Activated CD8-positive, alpha-beta memory T cell treated with anti-CD3 and anti-CD28 coated beads, Interleukin-2, amount 50 U/mL, for 1 hour (primary cell): ENCODE results near the gene SNCAIP.

ENCODE experiments used
- DNase-seq: peaks from one replicate; pipeline ENCODE4 v3.0.0-alpha.2; 2020; ENCODE audit errors: extremely low read depth

Gene SNCAIP

DNA sequence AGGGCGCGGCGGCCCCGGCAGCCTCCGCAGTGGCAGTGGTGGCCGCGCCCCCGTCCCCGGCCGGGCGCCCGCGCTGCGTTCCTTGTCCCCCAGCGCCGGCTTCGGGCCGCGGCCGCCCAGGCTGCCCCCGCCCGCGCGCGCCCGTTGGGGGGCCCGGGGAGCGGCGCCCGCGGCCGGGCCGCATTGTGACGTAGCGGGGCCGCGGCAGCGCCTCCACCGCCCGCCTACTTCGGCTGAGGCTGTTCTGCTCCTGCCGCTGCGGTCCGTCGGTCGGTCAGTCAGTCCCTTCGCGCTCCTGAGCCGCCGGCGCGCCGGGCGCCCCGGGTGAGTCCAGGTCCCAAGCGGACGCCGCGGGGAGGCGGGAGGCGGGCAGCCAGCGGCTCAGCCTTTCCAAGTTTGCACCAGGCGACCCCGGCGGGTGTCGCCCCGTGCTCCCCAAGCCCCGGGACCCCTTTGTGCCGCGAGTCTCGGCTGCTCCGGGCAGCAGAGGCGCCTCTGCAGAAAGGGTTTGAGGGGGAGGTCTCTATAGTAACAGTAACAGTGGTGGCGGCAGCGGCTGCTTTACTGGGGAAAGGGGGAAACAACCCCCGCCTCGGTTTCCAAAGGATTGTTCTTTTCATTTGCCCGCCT is at the start of gene SNCAIP:
Gene SNCAIP (plus strand): TSS at position 277 of the 630 bp plus-strand sequence. CDS start 78,898 bp downstream, outside the sequence.
- no peak for DNase-seq

DNA sequence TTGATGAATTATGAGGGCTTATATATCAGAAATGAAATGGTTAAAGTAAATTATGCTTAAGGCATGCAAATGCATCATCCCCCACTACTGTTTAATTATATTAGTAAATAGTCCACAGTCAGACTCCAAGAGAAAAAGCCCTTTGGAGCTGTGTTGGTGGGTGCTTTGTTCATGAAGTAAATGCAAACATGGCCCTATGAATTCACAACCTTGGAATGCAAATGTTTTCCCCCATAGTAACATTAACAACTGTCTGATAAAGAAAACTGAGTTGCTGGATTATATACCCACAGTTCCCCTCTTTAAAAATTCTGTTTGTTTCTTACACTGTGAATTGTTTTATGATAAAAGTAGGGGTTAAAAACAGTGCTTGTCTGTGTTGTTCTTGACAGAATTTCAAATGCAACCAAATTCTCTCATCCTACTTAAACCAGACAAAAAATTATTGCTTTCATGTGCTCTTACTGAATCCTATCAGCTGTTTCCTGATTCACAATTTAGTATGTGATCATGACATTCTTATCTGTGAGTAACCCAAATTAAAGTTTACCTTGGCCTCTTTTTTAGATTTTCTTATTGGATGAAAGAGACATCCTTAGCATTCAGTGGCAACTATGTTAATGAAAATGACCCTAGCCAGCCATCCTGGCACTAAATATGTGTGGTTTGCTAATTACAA is 48.5 kb upstream of the SNCAIP start:
- DNase-seq, result no peak

DNA sequence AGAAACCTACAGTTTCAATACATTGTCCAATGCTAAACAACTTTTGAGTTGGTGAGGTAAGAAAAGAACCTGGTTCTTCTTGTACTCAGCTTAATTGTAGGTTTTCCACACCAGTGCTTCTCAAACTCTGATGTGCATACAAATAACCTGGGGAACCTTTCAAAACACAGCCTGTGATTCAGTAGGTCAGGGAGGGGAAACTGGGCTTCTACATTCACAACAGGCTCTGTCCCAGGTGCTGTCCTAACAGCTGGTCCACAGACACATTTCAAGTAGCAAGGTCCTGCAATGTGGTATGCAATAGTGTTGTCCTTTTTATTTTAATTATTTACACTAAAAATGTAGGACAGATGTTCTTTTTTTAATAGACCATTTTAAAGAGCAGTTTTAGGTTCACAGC is 47.4 kb upstream of the SNCAIP start:
- no peak for DNase-seq

DNA sequence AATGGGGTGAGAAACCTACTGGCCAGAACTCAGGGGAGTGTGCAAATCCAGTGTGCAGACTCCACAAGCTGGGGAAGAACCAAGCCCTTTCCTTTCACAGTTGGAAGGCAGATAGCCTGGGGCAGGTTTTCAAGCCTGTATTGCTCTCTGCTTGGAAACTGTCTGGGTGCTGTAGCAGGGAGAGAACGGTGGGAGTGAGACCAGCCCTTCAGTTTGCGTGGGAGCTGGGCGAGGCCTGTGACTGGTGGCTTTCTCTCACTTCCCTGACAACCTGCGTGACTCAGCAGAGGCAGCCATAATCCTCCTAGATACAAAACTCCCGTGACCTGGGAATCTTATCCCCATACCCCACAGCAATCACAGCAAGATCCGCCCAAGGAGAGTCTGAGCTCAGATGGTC is 44.9 kb upstream of the SNCAIP start:
- no peak for DNase-seq

DNA sequence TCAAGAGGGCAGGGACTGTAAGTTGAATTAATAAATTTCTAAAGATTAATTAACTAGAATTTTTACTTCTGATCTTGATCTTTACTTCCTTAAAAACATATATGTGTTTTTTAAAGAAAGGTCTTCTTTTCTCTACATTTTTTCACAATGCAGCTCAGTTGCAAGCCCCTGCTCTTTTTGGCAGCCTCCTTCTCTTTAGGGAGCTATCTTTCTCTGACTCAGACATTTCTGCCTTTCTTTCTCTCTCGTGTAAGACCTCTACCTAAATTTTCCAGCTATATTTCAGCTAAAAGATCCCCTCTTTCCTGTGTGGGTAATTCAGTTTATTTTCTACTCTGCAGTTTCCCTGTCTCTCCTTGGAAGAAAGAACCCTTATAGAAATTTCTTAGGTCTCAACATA is 38.3 kb upstream of the SNCAIP start:
- no peak for DNase-seq

DNA sequence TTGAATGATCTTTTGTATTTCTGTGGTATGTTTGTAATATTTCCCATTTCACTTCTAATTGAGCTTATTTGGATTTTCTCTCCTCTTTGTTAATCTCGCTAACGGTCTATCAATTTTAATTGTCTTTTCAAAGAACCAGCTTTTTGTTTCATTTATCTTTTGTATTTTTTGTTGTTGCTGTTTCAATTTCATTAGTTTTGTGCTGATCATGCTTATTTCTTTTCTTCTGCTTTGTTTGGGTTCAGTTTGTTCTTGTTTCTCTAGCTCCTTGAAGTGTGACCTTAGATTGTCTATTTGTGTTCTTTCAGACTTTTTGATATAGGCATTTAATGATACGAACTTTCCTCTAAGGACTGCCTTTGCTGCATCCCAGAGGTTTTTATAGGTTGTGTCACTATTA is 28.4 kb upstream of the SNCAIP start:
- no peak for DNase-seq

DNA sequence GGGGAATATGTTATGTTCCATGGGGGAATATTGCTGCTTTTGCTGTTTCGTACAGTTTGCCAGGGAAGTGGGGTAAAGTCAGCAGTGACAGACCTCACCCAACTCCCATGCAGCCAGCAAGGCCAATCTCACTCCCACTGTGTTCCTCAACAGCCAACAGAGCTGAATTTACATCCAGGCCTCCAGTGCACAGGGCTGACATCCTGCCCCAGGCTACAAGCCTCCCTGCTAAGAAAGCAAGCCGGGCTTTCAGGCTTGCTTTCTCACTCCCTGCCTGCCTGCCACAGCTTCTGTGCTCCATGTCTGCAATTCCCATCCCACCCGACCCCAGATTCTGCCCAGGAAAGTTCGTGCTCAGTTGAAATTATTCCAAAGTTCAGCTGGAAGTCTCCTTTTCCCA is 25.5 kb upstream of the SNCAIP start:
- DNase-seq, result no peak

DNA sequence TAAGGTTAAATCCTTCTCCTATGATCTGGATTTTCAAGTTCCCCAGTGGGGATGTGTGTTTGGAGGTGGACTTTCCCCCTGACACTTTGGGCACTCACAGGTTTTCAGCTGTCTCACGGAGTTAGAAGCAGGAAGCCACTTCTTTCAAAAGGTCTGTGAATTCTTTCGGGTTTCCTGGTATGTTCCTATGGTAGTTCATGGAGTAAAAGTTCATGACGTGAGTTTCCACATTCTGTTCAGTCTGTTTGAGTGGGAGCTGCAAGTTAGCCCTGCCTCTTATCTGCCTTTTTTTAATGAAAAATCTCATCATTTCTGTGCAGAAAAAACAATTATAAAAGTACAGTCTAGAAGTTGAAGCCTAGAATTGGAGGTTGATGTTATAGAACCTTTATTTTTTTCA is 24.9 kb upstream of the SNCAIP start:
- no peak for DNase-seq

DNA sequence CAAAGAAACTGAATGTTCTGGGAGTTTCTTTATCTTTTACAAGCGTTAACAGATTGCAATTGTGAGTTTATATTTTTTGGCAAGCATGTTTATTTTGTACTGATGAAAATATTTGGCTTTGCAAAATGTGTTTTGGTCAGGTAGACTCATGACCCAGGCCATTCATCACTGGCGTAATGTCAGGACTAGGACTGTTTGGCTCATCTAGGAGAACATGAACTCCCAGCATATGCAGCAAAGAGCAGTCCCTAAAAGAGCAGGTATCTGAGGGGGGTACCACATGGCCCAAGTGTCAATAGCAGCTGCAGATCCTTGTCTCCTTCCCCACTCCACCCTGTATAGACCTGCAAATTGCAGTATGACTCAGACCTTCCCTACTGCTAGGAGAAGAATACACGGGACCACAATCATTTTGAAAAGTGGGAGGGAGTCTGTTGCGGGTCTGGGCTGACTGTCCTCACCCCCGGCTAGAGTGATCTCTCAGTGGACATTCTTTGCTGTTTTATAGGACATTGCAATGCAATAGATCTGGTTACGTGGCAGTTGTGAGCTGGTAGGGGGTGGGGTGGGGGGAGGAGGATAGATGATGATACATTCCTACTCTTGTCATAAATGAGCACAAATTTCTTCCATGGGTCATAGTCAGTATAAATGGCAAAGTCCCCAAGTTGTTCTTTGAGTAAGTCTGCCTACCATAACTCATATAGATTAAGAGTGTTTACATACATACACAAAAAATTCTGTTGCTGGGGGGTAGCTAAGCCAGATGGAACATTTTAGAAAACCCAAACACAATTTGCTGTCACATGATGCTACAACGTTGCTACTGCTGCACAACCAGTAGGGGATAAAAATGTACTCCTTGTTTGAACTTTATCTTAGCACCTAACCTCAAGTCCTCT is 20.8 kb upstream of the SNCAIP start:
- no peak for DNase-seq

DNA sequence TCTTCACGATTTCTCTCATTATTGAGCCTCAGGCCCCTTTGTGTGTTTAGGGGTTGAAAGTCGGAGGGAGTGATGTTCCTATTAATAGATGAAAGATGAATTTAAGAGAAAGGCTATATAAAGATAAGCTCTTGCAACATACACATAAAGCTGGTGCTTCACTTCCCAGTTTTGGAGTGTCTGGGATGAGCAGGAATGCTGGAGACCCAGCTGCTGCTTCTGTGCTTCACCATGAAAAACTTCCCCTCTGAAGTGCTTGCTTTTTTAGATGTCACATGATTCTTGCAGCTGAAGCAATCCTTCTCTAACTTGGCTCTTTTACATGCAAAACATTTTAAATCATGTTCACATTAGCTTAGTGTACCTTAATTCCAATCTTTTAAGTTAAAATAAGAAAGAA is 19.7 kb upstream of the SNCAIP start:
- DNase-seq, result no peak

DNA sequence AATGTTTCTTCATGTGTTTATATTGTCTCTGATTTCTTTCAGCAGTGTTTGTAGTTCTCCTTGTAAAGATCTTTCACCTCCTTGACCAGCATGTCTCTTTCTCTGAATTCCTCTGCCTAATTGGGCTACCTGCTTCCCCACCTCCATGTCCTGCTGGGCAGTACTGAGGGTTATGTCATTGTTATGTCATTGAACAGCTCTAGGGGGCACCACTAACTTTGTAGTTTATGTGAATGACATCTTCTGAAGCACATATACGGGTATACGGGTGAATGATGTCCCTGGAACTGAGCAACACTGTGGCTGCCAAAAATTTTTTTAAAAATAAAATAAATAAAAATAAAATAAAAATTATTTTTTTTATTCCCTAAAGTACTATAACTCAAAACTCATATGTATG is 16.9 kb upstream of the SNCAIP start:
- no peak for DNase-seq

DNA sequence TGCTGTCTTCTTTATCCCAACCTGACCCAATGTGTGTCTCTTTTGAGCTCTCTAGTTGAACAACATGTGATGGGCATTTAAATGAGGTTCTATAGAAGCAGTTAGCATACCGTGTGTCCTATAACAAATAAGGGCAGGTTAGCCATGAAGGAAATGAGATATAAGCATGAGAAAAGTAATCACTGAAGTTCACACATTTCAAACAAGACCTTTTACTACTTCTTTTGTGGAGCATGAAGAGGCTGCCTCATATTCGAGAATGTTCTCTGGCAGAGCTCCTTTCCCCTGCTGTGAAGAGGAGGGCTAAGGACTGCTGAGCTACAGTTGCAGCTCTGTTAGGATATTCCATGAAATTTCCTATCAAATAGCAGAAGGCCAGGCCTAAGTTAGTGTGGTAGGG is 15.2 kb upstream of the SNCAIP start:
- DNase-seq, result no peak

DNA sequence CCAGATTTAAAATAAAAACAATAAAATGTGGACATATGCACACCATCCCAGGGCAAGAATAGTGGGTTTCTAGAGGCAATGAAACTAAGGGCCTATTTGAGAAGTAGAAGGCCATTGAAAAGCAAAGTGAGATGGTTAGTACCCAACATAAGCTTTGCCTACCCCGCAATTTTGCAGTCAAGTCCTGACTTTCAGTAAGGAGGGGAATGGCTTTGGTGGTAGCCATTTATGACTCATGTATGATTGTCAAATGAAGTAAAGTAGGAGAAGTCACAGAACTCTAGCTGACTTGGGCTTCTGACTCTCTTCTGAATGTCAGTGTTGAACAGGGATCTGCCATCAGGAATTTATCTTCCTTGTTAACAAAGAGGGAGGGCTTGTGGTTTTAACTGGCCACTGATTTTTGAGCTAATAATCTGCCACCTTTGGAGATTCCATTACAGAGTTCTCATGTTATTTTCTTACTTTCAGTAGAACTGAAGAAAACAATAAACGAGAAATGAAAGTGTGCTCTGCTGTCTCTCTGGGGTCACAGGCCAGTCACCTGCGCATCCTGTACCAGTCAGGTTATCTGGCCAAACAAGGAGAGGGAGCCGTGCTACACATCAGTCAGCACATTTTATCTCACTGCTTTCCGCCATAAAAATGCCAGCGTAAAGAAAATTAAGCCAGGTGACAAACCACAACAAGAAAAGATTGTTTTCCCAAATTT is 14.3 kb upstream of the SNCAIP start:
- no peak for DNase-seq

DNA sequence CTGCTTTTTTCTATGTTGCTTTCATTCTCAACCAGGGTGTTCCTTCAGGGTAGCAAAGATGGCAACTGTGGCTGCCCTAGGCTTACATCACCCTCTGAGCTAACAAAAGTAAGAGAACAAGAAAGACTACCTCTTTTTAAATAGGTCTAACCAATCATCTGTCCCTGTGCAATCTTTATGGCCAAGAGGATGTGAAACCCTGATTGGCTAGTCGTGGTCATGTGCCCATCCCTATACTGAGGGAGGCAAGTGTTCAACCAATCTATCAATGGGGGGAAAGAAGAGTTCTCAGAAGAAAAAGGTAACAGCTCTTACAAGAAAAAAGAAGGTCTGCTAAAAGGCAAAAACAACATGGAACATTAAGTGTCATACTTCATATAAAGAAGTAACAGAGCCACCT is 11.7 kb upstream of the SNCAIP start:
- DNase-seq, result no peak

DNA sequence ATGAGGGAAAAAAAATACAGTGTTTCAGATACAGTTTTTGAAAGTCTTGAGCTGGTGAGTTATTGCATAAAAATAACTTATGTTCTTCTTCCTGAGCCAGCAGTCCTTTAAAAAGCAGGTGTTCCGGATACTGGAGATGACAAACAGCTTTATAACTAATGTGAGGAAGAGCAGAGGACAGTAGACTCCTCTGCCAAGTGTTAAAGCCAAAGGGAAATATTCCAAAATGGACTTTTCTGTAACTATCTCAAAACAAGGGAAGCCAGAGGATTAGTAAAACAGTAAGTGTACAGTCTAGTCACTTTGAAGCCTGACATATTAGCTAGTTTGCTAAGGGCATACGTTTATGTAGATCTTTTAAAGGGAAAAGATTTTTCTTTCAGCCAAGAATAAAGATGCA is 11.0 kb upstream of the SNCAIP start:
- no peak for DNase-seq

DNA sequence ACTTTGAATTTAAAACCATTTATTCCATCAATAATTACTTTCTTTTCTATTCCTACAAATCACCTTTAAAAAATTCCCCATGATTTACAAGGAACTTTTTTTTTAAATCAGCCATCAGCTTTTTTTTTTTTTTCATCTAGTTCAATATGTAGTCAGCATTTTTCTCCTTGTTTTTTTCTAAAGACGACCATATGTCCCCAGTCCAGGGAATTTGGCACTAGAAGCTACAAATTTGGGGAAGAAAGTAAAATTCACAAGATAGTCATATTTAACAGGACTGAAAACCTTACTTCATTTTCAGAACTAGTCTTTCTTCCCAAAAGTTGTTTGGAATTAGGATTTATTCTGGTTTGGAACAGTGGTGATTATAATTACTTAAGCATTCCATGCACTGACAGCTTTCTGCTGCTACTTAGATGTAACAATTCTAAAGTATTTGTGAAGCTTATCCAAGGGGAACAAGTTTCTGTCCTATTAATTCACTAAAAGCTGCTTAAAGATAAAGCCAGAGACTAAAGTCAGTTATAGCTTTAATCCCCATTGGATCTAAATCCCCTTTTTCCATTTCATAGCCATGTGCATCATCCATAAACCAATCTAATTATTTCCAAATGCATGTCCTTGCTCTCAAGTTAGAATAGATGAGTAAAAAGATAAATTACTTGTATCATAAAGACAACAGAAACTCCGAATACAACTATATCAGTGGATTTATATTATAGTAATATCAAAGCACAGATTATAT is 7.4 kb upstream of the SNCAIP start:
- DNase-seq, result no peak

DNA sequence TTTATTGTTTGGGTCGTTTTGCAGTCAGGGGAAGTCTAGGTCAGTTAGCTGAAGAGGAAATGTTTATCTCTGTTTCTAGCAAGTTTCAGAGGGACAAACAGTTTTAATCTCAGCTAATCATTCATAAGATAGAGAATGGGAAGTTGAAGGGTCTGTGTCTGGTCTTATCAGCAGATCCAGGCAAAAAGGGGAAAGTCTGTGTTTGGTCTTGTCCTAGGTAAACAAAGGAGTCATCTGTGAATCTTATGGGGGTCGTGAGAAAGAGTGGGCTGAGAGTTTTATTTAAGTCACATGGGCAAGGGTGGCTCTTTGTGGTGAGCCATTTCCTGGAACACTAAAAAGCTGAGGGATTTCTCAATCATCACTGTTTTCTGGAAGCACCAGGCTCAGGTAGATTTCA is 5.6 kb upstream of the SNCAIP start:
- DNase-seq, result no peak

DNA sequence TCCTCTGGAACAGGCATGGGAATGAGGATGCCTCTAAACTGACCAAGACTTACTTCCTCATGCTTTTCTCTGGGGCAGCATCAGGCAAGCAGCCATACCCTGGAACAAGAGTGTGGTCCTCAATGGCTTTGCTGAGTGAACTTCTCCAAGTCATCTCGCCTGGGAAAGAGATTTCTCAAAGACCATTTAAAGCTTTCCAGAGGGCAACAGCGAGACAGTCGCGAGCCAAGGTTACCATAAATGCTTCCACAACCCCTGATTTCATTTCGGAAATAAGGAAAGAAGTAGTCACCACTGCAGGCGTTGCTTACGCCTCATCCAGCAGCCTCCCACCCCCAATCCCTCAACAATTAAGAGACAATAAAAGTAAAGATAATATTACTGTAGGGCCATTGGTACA is 1.1 kb upstream of the SNCAIP start:
- DNase-seq, result no peak

DNA sequence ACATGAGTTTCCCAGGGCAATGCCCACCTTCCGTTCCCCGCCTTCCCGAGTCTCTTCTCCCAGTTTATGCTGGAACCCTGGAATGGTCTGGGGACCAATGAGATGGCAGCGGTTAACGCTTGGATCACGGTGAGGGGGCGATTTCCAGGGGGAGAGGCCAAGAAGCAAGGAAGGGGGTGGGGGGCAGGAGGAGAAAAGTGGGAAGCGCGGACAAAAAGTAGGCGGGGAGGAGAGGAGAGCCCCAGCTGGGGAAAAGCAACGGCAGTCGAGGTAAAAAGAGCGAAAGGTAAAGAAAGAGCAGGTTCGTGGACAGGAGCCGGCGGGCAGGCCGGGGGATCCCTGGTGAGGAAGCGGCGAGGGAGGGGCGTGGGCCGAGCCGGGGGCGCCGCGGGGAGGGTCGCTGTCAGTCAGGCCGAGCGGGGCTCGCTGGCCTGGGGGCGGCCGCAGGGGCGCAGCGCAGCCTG is 508 bp upstream of the SNCAIP start:
- DNase-seq, result no peak

DNA sequence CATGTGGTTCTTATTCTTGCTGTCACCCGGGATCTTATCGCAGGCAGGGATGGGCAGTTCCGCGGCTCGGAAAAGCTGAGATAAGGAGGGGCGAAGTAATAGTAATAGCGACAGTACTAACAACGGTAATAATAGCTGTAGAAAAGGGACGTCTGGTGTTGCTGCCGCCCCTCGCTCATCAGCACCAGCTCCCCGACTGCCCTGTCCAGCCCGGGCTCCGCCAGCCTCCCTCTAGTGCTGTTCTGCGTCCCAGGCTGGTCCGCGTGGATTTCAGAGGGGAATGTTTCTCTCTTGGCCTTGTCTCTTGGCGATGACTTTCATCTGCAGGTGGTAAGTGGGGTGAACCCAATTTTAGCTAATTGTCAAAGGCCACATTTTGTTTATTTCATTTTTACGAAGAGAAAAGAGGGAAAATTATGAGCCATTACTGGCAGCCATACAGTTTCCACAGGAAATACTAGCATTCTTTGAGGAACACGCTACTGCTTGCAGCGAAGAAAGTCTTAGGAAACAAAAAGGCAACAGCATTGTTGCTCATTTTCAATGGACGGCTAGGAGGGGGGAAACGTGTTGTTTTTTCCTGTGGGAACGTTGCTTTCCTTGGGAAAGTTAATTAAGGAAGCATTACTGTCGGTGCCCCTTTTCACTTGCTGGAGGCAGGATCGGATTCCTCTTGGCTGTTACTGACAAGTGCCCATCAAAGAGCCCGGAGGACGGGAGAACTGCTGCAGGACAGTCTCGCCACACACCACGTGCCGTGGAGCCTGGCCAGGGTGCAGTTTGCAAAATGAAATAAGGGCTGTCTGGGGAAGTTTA is 762 bp downstream of the SNCAIP start:
- no peak for DNase-seq

DNA sequence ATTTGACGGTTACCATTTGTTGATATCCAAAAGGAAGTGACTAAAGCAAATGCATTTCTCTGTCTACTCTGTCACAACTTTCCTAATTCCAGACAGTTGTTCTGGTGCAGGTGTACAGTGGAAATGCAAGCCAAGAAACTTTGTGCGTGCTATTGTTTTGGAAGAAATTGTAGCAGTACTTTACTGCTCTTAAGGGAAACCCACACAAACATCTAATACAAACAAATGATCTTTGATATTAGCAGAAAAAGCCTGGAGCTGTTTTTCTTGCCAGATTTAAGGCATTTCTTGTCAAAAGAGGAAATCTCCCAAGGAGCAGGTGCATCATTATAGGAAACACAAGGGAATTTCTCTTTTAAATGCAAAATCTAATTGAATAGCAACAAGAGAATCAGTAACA is 2.0 kb downstream of the SNCAIP start:
- DNase-seq, result no peak
